Kidney tubule cell (primary cell): ENCODE results near the gene LRRC37A.
"Not testable (repeated sequence)": the region's sequence is repeated elsewhere in the genome, so short reads cannot be mapped to it uniquely, and the experiment has no call there.

Source experiments
- DNase-seq: peaks from one replicate; pipeline ENCODE4 v3.0.0-alpha.2; 2018; ENCODE audit warnings: low spot score

Gene LRRC37A

GRCh38 chr17:46287587-46287986, 7.3 kb upstream of the LRRC37A start:
- not testable (repeated sequence) for DNase-seq

GRCh38 chr17:46290906-46291546, 3.9 kb upstream of the LRRC37A start:
- DNase-seq, result not testable (repeated sequence)

GRCh38 chr17:46291618-46292017, 3.3 kb upstream of the LRRC37A start:
- DNase-seq, result not testable (repeated sequence)

- DNase-seq, result not testable (repeated sequence)
These were observed 46.3 kb downstream of the LRRC37A start for GRCh38 chr17:46341220-46341619.

GRCh38 chr17:46342131-46342530, 47.2 kb downstream of the LRRC37A start:
- DNase-seq, result not testable (repeated sequence)

GRCh38 chr17:46348345-46348744, 53.4 kb downstream of the LRRC37A start:
- not testable (repeated sequence) for DNase-seq

- not testable (repeated sequence) for DNase-seq
These were observed 54.1 kb downstream of the LRRC37A start for GRCh38 chr17:46349060-46349459.

GRCh38 chr17:46353856-46354255, 58.9 kb downstream of the LRRC37A start:
- DNase-seq, result not testable (repeated sequence)

GRCh38 chr17:46361145-46361735, 66.3 kb downstream of the LRRC37A start:
- DNase-seq, result not testable (repeated sequence)

GRCh38 chr17:46361755-46362154, 66.8 kb downstream of the LRRC37A start, which contains the start of gene ARL17B:
ARL17B (minus strand) TSS chr17:46361766; CDS start chr17:46358397, 3,369 bp downstream.
- not testable (repeated sequence) for DNase-seq

- DNase-seq, result not testable (repeated sequence)
These were observed 72.6 kb downstream of the LRRC37A start for GRCh38 chr17:46367520-46367919.

GRCh38 chr17:46372236-46373229, 77.6 kb downstream of the LRRC37A start:
- not testable (repeated sequence) for DNase-seq

- DNase-seq, result not testable (repeated sequence)
These were observed 78.5 kb downstream of the LRRC37A start for GRCh38 chr17:46373418-46373817.

GRCh38 chr17:46383118-46383517, 88.2 kb downstream of the LRRC37A start:
- not testable (repeated sequence) for DNase-seq

GRCh38 chr17:46385491-46385890, 90.6 kb downstream of the LRRC37A start:
- not testable (repeated sequence) for DNase-seq
